H9 (cell line): ENCODE measurements around the gene WFIKKN2. TPM values are rescaled to one million over a fixed set of nuclear protein-coding genes. Genes with fewer than 3 reads are reported as not detected.

Experiments used
- DNase-seq: peaks from one replicate; pipeline ENCODE4 v3.0.0-alpha.2; 2017
- H2AFZ ChIP-seq: one replicate; pipeline ENCODE4 v1.6.1; 2013; ENCODE audit warnings: mild to moderate bottlenecking, low read length, control low read depth, moderate library complexity
- H2AK5ac ChIP-seq: 2 replicates; pipeline ENCODE4 v1.6.1; 2013; ENCODE audit warnings: low read length, control low read depth, mixed read lengths; ENCODE audit not compliant: insufficient read length
- H2BK120ac ChIP-seq: one replicate; pipeline ENCODE4 v1.6.1; 2013; ENCODE audit warnings: low read depth, mild to moderate bottlenecking, low read length, control low read depth, inconsistent platforms; ENCODE audit not compliant: poor library complexity, severe bottlenecking
- H2BK12ac ChIP-seq: 2 replicates; pipeline ENCODE4 v1.6.1; 2013; ENCODE audit warnings: low read length, control low read depth, mixed read lengths, low read depth; ENCODE audit not compliant: insufficient read length
- H2BK15ac ChIP-seq: 2 replicates; pipeline ENCODE4 v1.6.1; 2013; ENCODE audit warnings: low read depth, low read length, control low read depth
- H2BK20ac ChIP-seq: one replicate; pipeline ENCODE4 v1.6.1; 2013; ENCODE audit warnings: low read depth, mild to moderate bottlenecking, low read length, control low read depth, inconsistent platforms; ENCODE audit not compliant: poor library complexity, severe bottlenecking
- H2BK5ac ChIP-seq: 2 replicates; pipeline ENCODE4 v1.6.1; 2013; ENCODE audit warnings: low read length, control low read depth, mixed read lengths; ENCODE audit not compliant: insufficient read length
- H3K14ac ChIP-seq: 2 replicates; pipeline ENCODE4 v1.6.1; 2013; ENCODE audit warnings: low read length, control low read depth; ENCODE audit not compliant: insufficient read depth
- H3K18ac ChIP-seq: 2 replicates; pipeline ENCODE4 v1.6.1; 2013; ENCODE audit warnings: low read depth, mild to moderate bottlenecking, mixed read lengths, low read length, control low read depth; ENCODE audit not compliant: insufficient read length
- H3K23ac ChIP-seq: 2 replicates; pipeline ENCODE4 v1.6.1; 2013; ENCODE audit warnings: low read length, control low read depth, mixed read lengths, low read depth; ENCODE audit not compliant: insufficient read length
- H3K23me2 ChIP-seq: 2 replicates; pipeline ENCODE4 v1.6.1; 2013; ENCODE audit warnings: low read depth, mild to moderate bottlenecking, mixed read lengths, low read length, control low read depth; ENCODE audit not compliant: insufficient read length, poor library complexity, severe bottlenecking
- H3K27ac ChIP-seq: 2 replicates; pipeline ENCODE4 v1.5.1; 2013; ENCODE audit warnings: low read length, control low read depth, mixed read lengths, low read depth; ENCODE audit not compliant: insufficient read length
- H3K27me3 ChIP-seq: 2 replicates; pipeline ENCODE4 v1.6.1; 2013; ENCODE audit warnings: low read length, control low read depth, inconsistent platforms; ENCODE audit not compliant: insufficient read depth
- H3K4ac ChIP-seq: 2 replicates; pipeline ENCODE4 v1.6.1; 2013; ENCODE audit warnings: low read depth, mild to moderate bottlenecking, control low read depth, inconsistent platforms, low read length, moderate library complexity
- H3K4me1 ChIP-seq: 2 replicates; pipeline ENCODE4 v1.6.1; 2013; ENCODE audit warnings: low read length, control low read depth, inconsistent platforms; ENCODE audit not compliant: insufficient read depth
- H3K4me2 ChIP-seq: 2 replicates; pipeline ENCODE4 v1.6.1; 2013; ENCODE audit warnings: low read length, control low read depth, mixed read lengths; ENCODE audit not compliant: insufficient read length, insufficient read depth
- H3K56ac ChIP-seq: 2 replicates; pipeline ENCODE4 v1.6.1; 2013; ENCODE audit warnings: low read depth, mild to moderate bottlenecking, mixed read lengths, low read length, control low read depth; ENCODE audit not compliant: insufficient read length
- H3K79me1 ChIP-seq: 2 replicates; pipeline ENCODE4 v1.6.1; 2013; ENCODE audit warnings: low read depth, mild to moderate bottlenecking, moderate library complexity, low read length, control low read depth, inconsistent platforms; ENCODE audit not compliant: insufficient read depth, poor library complexity, severe bottlenecking
- H3K79me2 ChIP-seq: 2 replicates; pipeline ENCODE4 v1.6.1; 2013; ENCODE audit warnings: low read length, control low read depth, inconsistent platforms; ENCODE audit not compliant: insufficient read depth
- H3K9ac ChIP-seq: 2 replicates; pipeline ENCODE4 v1.6.1; 2013; ENCODE audit warnings: low read length, control low read depth, mixed read lengths; ENCODE audit not compliant: insufficient read length; ENCODE audit errors: extremely low read depth
- H3K9me3 ChIP-seq: one replicate; pipeline ENCODE4 v1.6.1; 2013; ENCODE audit warnings: low read depth, low read length, inconsistent platforms; ENCODE audit not compliant: control insufficient read depth
- H3T11ph ChIP-seq: one replicate; pipeline ENCODE4 v1.6.1; 2013; ENCODE audit warnings: mild to moderate bottlenecking, low read length, control low read depth, inconsistent platforms
- H4K20me1 ChIP-seq: one replicate; pipeline ENCODE4 v1.6.1; 2013; ENCODE audit not compliant: control insufficient read depth, insufficient read length, insufficient read depth
- H4K5ac ChIP-seq: 2 replicates; pipeline ENCODE4 v1.6.1; 2013; ENCODE audit warnings: low read depth, mild to moderate bottlenecking, mixed read lengths, low read length, control low read depth; ENCODE audit not compliant: insufficient read length
- H4K8ac ChIP-seq: replicated peaks from 2 replicates; pipeline ENCODE4 v1.6.1; 2013; ENCODE audit warnings: low read length, control low read depth, mixed read lengths, low read depth; ENCODE audit not compliant: insufficient read length
- H4K91ac ChIP-seq: 2 replicates; pipeline ENCODE4 v1.6.1; 2013; ENCODE audit warnings: low read depth, mild to moderate bottlenecking, moderate library complexity, mixed read lengths, low read length, control low read depth; ENCODE audit not compliant: insufficient read length
- H3K27ac Mint-ChIP-seq, 3 experiments: 2 replicates in 2 of 3; 3 replicates in 1 of 3; pipeline ENCODE4 v1.8.0; 2020 to 2021; ENCODE audit warnings: mixed read lengths in 3 of 3, mild to moderate bottlenecking in 1 of 3, moderate library complexity in 1 of 3
- H3K27me3 Mint-ChIP-seq: 2 replicates; pipeline ENCODE4 v1.8.0; 2021; ENCODE audit warnings: low read depth, mild to moderate bottlenecking, moderate library complexity, mixed read lengths
- H3K36me3 Mint-ChIP-seq, 3 experiments: 2 replicates in 2 of 3; 3 replicates in 1 of 3; pipeline ENCODE4 v1.8.0; 2020 to 2021; ENCODE audit warnings: low read depth in 3 of 3, mixed read lengths in 3 of 3; ENCODE audit not compliant: insufficient read depth in 1 of 3
- H3K4me1 Mint-ChIP-seq, 2 experiments: 2 replicates each; pipeline ENCODE4 v1.8.0; 2020; ENCODE audit warnings: mixed read lengths in 2 of 2
- H3K4me3 Mint-ChIP-seq, 2 experiments: 2 replicates in 1 of 2; 3 replicates in 1 of 2; pipeline ENCODE4 v1.8.0; 2020 to 2021; ENCODE audit warnings: mild to moderate bottlenecking in 2 of 2, mixed read lengths in 2 of 2, moderate library complexity in 1 of 2
- H3K9me3 Mint-ChIP-seq, 2 experiments: 2 replicates in 1 of 2; 3 replicates in 1 of 2; pipeline ENCODE4 v1.8.0; 2020; ENCODE audit warnings: mild to moderate bottlenecking in 2 of 2, mixed read lengths in 2 of 2, moderate library complexity in 1 of 2
- WGBS: extraction: QIAGEN DNeasy Blood & Tissue Kit; methylation state at CpG from one replicate; pipeline ENCODE4 v1.1.7; 2013; ENCODE audit warnings: missing lambda C conversion rate, low lambda C conversion rate, mixed read lengths; ENCODE audit not compliant: insufficient read length; ENCODE audit errors: extremely low coverage; 5-methylcytosine and 5-hydroxymethylcytosine counted together
- total RNA-seq: library from RNA; stranded (reverse); gene quantifications from 2 replicates; pipeline ENCODE4 v1.2.1, GENCODE V29; 2021
- TF ChIP-seq, protein P1 (sequence below): fragments of 200-600 bp; sonication (generic); conservative IDR thresholded peaks from 3 replicates; pipeline ENCODE4 v1.8.0; 2021; ENCODE audit warnings: antibody characterized with exemption, mild to moderate bottlenecking

WFIKKN2 gene
- total RNA-seq, 1 experiment from 2014 or later, result 1.1 TPM

DNA sequence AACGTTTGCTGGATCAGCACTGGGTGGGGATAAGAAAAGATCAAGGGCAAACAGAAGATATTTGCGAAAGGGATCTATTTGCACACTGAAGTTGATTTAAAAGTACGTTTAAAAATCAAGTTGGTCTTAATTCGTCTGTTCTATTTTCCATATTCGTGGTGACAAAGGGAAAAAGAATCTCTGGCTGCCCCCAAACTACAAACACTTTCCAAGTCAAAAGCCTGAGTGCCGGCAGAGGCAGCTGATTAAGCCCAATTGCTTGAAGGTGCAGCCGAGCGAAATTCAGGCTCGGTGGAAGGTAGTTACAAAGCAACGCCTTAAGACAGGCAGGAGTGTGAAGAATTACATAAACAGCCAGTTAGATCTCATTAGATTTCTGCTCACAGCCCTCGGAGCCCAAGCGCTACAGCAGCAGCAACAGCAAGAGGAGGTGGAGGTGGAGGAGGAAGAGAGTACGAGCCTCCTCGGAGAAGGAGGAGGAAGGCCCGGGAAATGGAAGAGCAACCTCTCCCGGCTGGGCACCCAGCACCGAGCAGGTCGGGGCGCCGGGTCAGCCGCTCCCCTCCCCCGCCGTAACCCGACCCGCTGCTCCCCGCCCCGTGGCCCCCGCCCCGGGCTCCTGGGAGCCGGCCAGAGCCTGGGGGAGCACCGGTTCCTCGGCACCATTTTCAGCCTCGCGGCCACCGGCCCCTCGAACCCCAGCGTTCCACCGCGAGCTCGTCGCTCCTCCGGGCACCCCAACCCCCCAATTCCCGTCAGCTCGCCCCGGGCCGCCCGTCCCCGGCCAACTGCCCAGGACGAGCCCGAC is 29.9 kb downstream of the WFIKKN2 start:
- no peak overlapping the region for H3K56ac ChIP-seq
- Mint-ChIP-seq H3K4me3 (peak overlapping the region; percentile 90 to 100), H3K36me3 (peaks cover 8 to 26% (median 22%) of the 10 kb centered on the region in 3 experiments; a peak in 6 of 7 replicates), H3K27ac (peak overlapping the region; percentile 93 to 99 (median 98)), H3K27me3 (no peaks in the 10 kb centered on the region), H3K9me3 (no peaks in the 10 kb centered on the region; a peak in 2 of 5 replicates), H3K4me1 (peaks cover 27 to 33% of the 10 kb centered on the region in 2 experiments)
- WGBS, result no CpG with 5 or more reads among the region's 50 CpGs
- H2AK5ac ChIP-seq, result no peak overlapping the region
- peak overlapping the region; percentile 97 for H3K4me2 ChIP-seq
- no peaks in the 10 kb centered on the region for H3K9me3 ChIP-seq
- H2BK5ac ChIP-seq, result no peak overlapping the region
- no peak overlapping the region for H4K91ac ChIP-seq
- H2BK15ac ChIP-seq, result no peak overlapping the region
- H4K8ac ChIP-seq, result no peak overlapping the region
- H3K27ac ChIP-seq, result peak overlapping the region; percentile 42
- no peak overlapping the region for H3K4ac ChIP-seq
- H3K27me3 ChIP-seq, result no peaks in the 10 kb centered on the region
- no peak overlapping the region for H2BK12ac ChIP-seq
- H2AFZ ChIP-seq, result no peak overlapping the region
- no peaks in the 10 kb centered on the region for H4K20me1 ChIP-seq
- H3K4me1 ChIP-seq, result no peaks in the 10 kb centered on the region
- no peak overlapping the region for H3T11ph ChIP-seq
- no peak overlapping the region for H2BK120ac ChIP-seq
- H2BK20ac ChIP-seq, result no peak overlapping the region
- peaks cover 3% of the 10 kb centered on the region for H3K79me1 ChIP-seq
- peaks cover 4% of the 10 kb centered on the region for H3K23me2 ChIP-seq
- H3K79me2 ChIP-seq, result peaks cover 7% of the 10 kb centered on the region; the same call in 1 of the 2 replicates
- peak overlapping the region; percentile 79 for H3K9ac ChIP-seq
- H3K18ac ChIP-seq, result peak overlapping the region; percentile 79
- H3K23ac ChIP-seq, result no peak overlapping the region
- peak; percentile 72 for DNase-seq
- TF ChIP-seq, protein P1, sequence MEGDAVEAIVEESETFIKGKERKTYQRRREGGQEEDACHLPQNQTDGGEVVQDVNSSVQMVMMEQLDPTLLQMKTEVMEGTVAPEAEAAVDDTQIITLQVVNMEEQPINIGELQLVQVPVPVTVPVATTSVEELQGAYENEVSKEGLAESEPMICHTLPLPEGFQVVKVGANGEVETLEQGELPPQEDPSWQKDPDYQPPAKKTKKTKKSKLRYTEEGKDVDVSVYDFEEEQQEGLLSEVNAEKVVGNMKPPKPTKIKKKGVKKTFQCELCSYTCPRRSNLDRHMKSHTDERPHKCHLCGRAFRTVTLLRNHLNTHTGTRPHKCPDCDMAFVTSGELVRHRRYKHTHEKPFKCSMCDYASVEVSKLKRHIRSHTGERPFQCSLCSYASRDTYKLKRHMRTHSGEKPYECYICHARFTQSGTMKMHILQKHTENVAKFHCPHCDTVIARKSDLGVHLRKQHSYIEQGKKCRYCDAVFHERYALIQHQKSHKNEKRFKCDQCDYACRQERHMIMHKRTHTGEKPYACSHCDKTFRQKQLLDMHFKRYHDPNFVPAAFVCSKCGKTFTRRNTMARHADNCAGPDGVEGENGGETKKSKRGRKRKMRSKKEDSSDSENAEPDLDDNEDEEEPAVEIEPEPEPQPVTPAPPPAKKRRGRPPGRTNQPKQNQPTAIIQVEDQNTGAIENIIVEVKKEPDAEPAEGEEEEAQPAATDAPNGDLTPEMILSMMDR, result no peak
- peak overlapping the region; percentile 94; the same call in 1 of the 2 replicates for H3K14ac ChIP-seq
- H4K5ac ChIP-seq, result no peak overlapping the region
